GM12874 (cell line): ENCODE measurements around the gene CAMK2A.

Experiments used
- CTCF ChIP-seq: IDR thresholded peaks from 2 replicates; pipeline ENCODE4 v1.5.1; 2011; ENCODE audit warnings: low read depth, mild to moderate bottlenecking, control low read depth, low read length, moderate library complexity; ENCODE audit not compliant: insufficient read depth

CAMK2A gene

DNA sequence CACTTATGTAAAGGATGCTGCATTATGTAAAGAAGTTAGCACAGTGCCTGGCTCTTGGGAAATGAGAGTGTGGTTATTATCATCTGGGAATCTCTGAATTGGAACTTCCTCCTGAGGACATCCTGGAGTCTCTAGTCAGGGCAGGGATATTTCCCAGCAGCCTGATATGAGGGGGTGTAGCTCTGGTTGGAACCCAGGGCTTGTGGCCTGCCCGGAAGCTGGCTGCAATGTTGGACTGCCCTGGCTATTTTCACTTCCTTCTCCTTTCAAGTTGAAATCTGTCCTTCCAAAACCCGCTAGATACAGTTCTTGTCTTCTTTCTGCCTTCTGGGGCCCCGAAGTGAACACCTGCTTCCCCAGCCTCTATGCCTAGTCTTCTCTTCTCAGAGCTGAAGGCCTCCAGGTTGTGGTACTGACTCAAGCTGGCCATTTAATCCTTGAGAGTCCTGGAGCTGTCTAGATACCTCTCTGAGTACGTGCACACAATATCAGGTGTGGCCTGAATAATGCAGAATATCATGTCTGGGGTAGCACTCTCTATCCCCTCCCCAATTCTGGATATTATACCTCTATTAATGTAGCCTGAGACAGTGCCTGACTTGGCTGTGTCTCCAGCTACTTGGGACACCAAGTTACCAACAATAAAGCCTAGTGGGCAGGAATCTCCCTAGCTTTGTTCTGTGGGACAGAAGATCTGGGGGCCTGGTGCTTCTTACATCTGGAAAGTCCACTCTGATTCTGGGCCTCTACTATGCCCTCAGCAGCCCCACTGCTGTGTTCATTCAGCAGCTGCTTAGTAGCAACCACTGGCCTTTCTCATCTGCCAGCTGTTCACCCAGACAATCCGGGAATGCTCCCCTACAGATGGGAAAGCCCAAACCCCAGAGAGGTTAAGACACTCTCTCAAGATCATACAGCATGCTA, 54.7 kb downstream of the CAMK2A start:
- no peak for TF ChIP-seq CTCF

DNA sequence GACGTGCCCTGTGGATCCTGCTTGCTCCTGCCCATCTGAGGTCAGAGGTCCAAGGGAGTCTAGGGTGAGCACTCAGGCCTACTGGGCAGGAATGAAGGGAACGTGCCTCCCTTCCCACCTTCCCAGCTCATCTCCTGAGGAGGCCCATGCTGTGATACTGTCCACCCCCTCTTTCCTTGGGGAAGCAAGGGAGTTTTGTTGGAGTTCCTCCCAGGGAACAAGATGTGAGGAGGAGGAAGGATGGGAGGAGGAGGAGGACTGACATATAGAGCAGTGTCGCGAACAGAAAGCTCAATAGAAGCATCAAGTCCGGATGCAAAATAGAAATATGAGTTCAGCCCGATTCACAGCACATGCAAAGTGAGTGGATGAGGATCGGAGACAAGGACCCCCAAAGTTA, 58.7 kb downstream of the CAMK2A start:
- TF ChIP-seq CTCF, result no peak

- no peak for TF ChIP-seq CTCF
Measured at GRCh38 chr5:150229571-150229970, 60.0 kb downstream of the CAMK2A start.

GRCh38 chr5:150227606-150228273, 61.8 kb downstream of the CAMK2A start:
- no peak for TF ChIP-seq CTCF

- TF ChIP-seq CTCF, result no peak
Measured at GRCh38 chr5:150227036-150227435, 62.5 kb downstream of the CAMK2A start.

DNA sequence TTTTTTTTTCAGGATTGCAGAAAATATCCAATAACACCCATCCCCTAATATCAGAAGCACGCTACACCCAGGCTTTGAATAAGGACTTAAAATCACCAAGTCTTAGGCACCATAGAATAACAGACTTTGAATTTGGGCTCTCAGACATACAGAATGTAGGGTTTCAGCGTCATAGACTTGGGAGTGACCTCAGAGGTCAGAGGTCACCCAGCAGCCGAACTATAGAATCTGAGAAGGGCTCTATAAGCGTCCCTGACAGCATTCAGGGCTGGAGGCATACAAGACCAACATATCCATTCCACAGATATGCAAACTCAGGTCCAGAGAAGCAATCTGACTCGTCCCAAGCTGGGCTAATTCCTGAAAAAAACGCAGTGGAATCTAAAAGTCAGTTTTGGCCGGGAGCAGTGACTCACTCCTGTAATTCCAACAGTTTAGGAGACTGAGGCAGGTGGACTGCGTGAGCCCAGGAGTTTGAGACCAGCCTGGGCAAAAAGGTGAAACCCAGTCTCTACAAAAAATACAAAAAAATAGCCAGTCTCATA, 65.0 kb downstream of the CAMK2A start:
- no peak for TF ChIP-seq CTCF

GRCh38 chr5:150223474-150223873, 66.1 kb downstream of the CAMK2A start:
- TF ChIP-seq CTCF, result no peak
